ENCODE results near the gene HACE1. TPM values are rescaled to one million over a fixed set of nuclear protein-coding genes. Genes with fewer than 3 reads are reported as not detected.

Gene HACE1
- total and polyA plus RNA-seq, 8 donors = 10.1 to 27.0 (median 24.0) TPM

DNA sequence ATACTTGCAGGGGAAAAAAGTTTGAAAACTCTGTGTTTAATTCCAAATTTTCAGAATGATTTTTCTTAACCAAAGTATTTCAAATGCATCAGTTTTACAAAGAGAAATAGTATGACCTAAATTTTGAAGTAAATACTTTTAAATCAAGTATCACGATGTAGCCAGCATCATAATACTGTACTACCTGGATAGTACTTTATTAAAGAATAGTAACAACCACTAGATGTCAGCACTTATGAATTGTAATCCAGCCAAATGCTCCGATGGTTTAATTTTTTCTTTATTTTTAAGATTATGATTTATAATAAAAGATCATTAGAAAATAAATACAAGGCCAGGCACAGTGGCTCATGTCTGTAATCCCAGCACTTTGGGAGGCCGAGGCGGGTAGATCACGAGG, 37.2 kb upstream of the HACE1 start:
- intact Hi-C loops (cut with DNase I) = no loop called here

DNA sequence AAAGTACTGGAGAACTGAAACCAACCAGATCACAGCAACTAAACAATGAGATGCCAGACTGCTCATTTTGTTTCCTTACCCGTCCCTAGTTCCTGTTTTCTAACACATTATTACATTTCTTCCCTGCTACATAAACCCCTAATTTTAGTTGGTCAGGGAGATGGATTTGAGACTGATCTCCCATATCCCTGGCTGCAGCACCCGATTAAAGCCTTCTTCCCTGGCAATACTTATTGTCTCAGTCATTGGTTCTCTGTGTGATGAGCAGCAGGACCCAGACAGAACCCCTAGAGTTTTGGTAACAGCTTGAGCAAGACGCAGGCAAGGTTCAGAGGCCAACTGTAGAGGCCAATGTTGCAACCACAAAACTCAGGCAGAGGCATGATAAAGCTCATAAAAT, 28.3 kb upstream of the HACE1 start:
- no peaks in the 10 kb centered on the region for H3K36me3 ChIP-seq
- DNase-seq (no peak), ATAC-seq (no peak)
- H3K27me3 ChIP-seq = no peaks in the 10 kb centered on the region
- TF ChIP-seq, protein P1, sequence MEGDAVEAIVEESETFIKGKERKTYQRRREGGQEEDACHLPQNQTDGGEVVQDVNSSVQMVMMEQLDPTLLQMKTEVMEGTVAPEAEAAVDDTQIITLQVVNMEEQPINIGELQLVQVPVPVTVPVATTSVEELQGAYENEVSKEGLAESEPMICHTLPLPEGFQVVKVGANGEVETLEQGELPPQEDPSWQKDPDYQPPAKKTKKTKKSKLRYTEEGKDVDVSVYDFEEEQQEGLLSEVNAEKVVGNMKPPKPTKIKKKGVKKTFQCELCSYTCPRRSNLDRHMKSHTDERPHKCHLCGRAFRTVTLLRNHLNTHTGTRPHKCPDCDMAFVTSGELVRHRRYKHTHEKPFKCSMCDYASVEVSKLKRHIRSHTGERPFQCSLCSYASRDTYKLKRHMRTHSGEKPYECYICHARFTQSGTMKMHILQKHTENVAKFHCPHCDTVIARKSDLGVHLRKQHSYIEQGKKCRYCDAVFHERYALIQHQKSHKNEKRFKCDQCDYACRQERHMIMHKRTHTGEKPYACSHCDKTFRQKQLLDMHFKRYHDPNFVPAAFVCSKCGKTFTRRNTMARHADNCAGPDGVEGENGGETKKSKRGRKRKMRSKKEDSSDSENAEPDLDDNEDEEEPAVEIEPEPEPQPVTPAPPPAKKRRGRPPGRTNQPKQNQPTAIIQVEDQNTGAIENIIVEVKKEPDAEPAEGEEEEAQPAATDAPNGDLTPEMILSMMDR (IDR thresholded peaks at IDR 0.05) = no peak
- H3K4me3 ChIP-seq = no peak overlapping the region
- peaks cover 0 to 9% of the 10 kb centered on the region in 2 donors for H3K9me3 ChIP-seq
- no peaks in the 10 kb centered on the region for H3K4me1 ChIP-seq
- intact Hi-C loops (cut with DNase I) = no loop called here
- no peak overlapping the region for H3K27ac ChIP-seq

More for the DNA sequence above, 37.2 kb upstream of the HACE1 start:
- H3K4me3 ChIP-seq = no peak overlapping the region
- ATAC-seq (no peak), DNase-seq (no peak)
- H3K36me3 ChIP-seq = no peaks in the 10 kb centered on the region
- TF ChIP-seq, protein P1 (IDR thresholded peaks at IDR 0.05) = no peak
- H3K27ac ChIP-seq = no peak overlapping the region
- H3K4me1 ChIP-seq = no peaks in the 10 kb centered on the region
- H3K9me3 ChIP-seq = no peaks in the 10 kb centered on the region
- H3K27me3 ChIP-seq = no peaks in the 10 kb centered on the region

DNA sequence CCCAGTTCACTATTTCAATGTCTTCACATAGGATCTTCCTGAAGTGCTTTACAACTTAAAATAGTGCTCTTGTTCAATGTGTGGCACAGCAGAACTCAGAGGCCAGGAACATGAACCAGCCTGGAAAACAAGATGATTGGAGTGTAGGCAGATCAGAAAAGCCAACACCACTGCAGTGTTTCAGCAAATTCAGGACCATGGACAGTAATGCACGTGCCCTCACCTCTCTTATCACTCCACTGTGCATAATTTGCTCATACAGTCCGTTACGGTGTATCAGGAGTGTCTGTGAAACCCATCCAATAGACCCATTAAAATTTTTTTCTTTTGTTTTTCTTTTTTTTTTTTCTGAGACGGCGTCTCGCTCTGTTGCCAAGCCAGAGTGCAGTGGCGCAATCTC, 27.6 kb upstream of the HACE1 start:
- Histone ChIP-seq H3K27me3 (no peaks in the 10 kb centered on the region), H3K36me3 (no peaks in the 10 kb centered on the region), H3K9me3 (peaks cover 0 to 9% of the 10 kb centered on the region in 2 donors), H3K4me3 (no peak overlapping the region), H3K27ac (no peak overlapping the region), H3K4me1 (no peaks in the 10 kb centered on the region)
- ATAC-seq (peak; percentile 79), DNase-seq (peak in 2 of 4 donors; percentile 29 to 62)
- intact Hi-C loops (cut with DNase I) = no loop called here
- TF ChIP-seq, protein P1 (IDR thresholded peaks at IDR 0.05) = no peak

DNA sequence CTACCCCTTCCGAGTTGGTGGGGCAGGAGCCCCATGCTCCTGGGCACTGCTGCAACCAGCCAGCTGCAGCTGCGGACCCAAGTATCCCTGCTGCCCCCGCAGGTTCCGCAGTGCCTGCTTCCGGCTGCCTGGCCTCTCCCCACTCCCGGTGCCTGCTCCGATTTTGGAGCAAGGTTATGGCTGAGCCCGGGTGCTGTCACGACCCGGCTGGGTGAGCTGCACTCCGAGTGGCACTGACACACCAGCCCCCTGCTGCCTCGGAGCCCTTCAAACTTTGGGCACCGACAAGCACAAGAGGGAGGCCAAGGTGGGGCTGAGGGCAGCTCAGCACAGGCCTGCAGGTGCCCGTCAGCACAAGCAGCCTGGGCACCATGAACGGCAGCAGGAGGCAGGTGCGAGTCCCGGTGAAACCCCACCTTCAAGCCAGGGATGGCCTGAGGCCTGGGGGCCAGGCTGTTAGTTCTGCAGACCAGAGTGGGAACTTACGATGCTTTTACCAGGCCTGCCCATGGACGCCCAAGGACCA, 25.9 kb upstream of the HACE1 start:
- intact Hi-C loops (cut with DNase I) = no loop called here
- H3K9me3 ChIP-seq = peaks cover 0 to 9% of the 10 kb centered on the region in 2 donors
- no peak overlapping the region for H3K4me3 ChIP-seq
- no peaks in the 10 kb centered on the region for H3K36me3 ChIP-seq
- TF ChIP-seq, protein P1 (IDR thresholded peaks at IDR 0.05) = no peak
- H3K27me3 ChIP-seq = no peaks in the 10 kb centered on the region
- no peak overlapping the region for H3K27ac ChIP-seq
- no peak for ATAC-seq
- no peak for DNase-seq
- no peaks in the 10 kb centered on the region for H3K4me1 ChIP-seq

DNA sequence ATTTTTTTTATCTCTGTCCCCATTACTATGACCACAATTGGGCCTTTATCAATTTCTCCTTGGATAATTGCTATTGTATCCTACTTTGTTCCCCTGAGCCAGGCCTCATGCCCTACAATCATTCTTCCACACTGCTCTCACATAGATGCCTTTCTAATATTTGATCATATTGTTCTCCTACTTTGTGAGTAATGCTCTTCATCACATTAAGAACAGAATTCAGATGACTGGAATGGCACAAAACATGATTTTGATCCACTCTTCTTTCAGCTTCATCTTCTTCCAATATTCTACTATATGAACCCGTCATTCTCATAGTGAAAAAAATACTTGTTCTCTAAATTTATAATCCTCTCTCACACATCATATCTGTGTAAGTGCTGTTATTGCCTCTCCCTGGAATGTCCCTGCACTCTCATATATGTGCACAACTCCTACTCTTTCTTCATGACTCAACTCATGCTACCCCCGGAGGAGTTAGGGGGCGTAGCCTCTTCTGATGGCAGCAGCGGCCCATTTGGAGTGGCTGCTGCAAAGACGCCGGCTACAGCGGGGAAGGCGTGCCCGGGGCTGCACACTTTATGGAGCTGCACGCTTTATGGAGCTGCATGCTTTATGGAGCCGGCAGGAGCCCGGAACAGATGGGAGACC, 25.3 kb upstream of the HACE1 start:
- Histone ChIP-seq H3K9me3 (peaks cover 0 to 9% of the 10 kb centered on the region in 2 donors), H3K36me3 (no peaks in the 10 kb centered on the region), H3K27me3 (no peaks in the 10 kb centered on the region), H3K4me3 (no peak overlapping the region), H3K27ac (no peak overlapping the region), H3K4me1 (no peaks in the 10 kb centered on the region)
- intact Hi-C loops (cut with DNase I) = no loop called here
- TF ChIP-seq, protein P1 (IDR thresholded peaks at IDR 0.05) = no peak
- DNase-seq = no peak
- no peak for ATAC-seq

Data from left lung (tissue), 10 donors.